HG03196 (cell line): ENCODE data around the gene SLC12A7.
A peak's percentile ranks its signal among the peaks of the same experiment; 100 is the strongest.
"Not testable (repeated sequence)": the region's sequence is repeated elsewhere in the genome, so short reads cannot be mapped to it uniquely, and the experiment has no call there.

Experiments
- ATAC-seq: cut with Tn5 transposase; IDR thresholded peaks from one replicate; pipeline ENCODE4 v1.9.1; 2021; ENCODE audit not compliant: unreplicated experiment

Gene SLC12A7

DNA sequence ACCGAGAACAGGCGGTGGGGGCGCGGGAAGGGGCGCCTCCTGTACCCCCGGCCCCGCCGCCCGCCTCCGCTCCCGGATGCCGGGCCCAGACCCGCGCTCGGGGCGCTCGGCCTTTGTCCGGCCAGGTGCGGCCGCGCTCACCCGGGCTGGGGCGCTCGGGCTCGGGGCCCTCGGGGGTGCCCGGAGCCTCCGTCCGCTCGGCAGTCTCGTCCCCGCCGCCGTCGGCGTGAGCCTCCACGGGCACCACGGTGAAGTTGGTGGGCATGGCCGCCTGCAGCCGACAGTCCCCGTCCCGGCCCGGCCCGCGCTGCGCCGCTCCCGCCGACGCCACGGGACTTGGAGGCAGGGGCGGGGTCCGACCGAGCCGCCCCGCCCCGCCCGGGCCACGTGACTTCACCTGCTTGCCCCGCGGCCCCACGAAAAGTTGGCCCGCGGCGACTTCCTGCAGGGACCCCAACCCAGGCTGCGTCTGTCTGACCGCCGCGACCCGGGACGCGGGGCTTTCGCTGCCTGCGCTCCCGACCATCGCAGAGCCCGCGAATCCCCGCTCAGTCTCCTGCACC, at the start of gene SLC12A7:
Gene SLC12A7 (minus strand): TSS at position 337 of the 563 bp plus-strand sequence. CDS start 72 bp downstream, at position 265.
- ATAC-seq = peak; percentile 47

DNA sequence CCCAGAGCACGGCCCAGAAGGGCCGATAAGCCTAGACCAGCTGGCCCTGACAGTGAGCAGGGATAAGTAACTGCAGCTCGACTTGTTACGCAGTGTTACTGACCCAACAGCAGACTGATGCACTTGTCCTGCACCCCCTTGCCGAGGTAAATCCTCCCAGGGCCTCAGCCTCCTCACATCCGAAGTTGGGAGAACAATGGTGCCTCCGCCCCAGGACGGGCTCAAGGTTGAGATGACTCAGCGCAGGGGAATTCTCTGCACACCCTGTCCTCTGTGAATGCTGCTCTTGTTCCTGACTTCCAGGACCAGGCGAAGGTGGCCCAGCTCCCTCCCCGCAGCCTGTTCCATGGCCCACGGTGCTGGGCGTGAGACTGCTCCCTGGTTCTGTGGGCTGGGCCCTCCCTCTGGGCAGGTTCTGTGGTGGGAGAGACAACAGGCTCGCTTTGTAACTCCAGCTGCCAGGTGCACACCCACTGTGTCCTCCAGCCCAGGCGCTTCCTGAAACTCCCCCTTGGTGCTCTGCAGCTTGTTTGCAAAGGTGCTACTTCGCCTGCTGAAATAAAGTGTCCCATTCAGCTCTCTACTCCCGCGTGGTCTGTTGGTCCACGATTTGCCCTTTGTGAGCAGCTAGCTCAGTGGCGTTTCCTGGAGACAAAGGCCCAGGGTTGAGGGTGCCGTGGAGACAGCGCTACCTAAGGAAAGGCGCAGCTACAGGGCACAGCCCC, 49.4 kb upstream of the SLC12A7 start:
- ATAC-seq = no peak

DNA sequence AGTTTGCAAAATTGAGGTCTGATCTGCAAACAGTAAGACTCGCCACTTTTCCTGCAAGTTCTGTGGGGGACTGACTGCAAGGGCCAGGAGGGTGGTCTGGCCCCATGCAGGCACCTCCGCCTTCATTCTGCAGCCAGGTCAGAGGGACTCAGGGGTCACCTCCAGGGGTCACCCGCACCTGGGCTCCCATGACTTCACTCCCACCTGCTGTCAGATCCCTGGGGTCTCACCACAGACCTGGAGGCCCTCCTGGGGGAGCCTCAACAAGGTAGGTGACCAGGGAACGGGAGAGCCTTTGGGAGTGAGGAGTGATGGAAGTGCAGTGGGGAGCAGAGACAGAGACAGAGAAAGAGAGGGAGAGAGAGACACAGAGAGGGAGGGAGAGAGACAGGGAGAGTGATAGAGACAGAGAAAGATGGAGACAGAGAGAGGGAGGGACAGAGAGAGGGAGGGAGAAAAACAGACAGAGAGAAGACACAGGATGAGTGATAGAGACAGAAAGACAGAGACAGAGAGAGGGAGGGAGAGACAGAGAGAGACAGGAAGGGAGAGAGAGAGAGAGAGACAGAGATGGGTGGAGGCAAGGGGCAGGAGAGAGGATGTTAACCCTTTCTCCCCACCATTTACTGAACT, 48.0 kb upstream of the SLC12A7 start:
- ATAC-seq = no peak

DNA sequence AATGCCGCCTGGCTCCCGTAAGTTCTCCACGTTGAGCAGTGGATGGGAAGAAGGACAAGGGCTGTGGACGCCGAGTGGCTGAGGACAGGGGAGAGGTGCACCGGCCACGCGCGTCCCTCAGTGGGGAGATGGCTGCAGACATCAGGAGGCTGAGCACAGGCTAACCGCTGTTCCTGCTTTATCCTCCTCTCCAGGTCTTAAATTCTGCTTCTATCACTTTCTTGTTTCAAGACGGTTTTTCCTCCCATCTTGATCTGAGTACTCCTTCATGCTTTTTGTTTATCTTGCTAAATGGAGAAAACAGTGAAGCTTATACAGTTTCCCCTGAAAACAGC, 47.4 kb upstream of the SLC12A7 start:
- ATAC-seq = no peak

DNA sequence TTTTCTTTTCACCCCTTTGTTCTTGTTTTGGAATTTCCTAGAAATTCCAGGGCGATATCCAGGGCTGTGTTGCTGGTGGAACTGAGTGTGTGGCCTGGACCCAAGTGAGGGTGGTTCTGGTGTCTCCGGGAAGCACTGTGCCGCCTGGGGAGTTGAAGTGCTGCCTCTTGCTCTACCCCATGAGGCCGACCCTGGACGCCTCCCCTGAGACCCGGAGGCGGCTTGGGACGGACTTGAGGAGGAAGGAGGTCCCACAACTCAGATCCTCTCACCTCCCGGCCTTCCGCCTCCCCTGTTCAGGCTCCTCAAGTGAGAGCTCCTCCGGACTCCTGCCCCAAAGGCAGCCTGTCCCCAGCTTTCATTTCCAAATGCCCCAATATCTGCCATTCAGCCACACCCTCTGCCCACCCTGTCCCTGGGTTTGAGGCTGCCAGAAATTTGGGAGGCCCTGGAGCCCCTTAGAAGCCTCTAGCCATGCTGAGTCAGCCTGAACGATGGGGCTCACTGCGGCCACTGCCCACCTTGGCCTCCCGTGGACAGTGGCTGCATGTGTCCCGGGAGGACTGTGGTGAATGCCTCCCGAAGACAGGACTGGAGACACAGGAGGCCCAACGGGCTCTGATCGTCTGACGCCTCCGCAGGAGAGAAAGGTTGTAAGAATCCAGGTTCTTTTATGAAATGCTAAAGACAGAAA, 46.9 kb upstream of the SLC12A7 start:
- no peak for ATAC-seq

DNA sequence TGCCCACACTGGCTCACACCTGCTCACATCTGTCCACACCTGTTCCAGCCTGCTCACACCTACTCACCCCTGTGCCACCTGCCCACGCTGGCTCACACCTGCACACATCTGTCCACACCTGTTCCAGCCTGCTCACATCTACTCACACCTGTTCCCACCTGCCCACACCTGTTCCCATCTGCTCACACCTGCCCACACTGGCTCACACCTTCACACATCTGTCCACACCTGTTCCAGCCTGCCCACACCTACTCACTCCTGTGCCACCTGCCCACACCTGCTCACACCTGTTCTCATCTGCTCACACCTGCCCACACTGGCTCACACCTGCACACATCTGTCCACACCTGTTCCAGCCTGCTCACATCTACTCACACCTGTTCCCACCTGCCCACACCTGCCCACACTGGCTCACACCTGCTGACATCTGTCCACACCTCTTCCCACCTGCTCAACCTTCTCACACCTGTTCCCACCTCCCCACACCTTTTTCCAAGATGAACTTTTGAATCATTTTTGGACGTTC, 45.7 kb upstream of the SLC12A7 start:
- not testable (repeated sequence) for ATAC-seq

DNA sequence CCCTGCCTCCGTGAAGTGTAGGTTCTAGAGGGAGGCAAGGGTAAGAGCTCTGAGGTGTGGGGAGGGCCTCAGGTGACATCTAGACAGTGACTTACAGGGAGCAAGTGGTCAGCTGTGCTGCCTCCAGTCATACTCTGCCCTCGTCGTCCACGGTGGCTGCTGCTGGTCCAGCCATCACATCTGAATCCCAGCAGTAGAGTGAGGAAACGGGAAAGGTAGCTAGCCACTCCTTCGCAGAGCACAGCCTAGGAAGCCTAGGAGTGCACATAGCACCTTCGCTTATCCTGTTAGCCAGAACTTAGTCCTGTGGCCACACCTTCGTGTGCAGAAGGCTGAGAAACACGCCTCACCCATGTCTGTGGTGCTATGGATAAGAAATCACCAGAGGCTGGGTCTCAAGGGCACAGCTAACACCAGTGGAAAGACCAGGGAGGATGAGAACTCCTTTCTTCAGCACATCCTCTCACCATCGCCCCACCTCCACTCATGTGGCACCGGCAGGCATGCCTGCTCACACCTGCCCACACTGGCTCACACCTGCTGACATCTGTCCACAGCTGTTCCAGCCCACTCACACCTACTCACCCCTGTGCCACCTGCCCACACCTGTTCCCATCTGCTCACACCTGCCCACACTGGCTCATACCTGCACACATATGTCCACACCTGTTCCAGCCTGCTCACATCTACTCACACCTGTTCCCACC, 45.0 kb upstream of the SLC12A7 start:
- no peak for ATAC-seq

DNA sequence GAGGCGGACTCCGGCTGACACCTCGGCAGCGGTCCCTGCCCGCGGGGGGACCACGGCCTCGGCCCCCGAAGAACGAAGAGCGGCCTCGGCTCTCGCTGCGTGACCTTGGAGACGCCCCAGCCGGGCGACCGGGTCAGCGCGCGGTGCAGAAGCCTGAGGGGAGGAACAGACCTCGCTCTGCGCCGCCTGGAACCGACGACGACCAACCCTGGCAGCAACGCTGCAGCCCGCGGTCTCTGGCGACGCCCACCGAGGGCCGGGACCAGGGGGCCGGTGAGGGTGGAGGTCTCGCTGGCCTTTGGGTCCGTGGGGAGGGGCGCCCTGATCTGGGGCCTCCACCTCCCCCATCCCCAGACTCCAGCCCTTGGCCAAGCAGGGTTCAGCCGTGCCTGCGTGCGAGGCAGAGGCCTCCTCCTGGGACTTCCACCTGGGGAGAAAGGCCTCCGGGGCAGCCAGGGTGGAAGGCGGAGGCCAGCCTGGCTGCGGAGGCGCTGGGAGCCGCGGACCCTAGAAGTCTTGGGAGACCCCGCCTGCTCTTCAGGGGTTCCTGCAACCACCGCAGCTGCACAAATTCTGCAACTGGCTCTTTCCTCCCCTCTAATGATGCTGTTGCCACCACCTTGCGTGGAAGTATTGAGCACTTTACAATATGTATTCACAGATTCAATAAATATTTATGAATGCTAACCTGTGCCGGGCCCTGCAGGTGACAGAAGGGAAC, 44.3 kb upstream of the SLC12A7 start:
- no peak for ATAC-seq

DNA sequence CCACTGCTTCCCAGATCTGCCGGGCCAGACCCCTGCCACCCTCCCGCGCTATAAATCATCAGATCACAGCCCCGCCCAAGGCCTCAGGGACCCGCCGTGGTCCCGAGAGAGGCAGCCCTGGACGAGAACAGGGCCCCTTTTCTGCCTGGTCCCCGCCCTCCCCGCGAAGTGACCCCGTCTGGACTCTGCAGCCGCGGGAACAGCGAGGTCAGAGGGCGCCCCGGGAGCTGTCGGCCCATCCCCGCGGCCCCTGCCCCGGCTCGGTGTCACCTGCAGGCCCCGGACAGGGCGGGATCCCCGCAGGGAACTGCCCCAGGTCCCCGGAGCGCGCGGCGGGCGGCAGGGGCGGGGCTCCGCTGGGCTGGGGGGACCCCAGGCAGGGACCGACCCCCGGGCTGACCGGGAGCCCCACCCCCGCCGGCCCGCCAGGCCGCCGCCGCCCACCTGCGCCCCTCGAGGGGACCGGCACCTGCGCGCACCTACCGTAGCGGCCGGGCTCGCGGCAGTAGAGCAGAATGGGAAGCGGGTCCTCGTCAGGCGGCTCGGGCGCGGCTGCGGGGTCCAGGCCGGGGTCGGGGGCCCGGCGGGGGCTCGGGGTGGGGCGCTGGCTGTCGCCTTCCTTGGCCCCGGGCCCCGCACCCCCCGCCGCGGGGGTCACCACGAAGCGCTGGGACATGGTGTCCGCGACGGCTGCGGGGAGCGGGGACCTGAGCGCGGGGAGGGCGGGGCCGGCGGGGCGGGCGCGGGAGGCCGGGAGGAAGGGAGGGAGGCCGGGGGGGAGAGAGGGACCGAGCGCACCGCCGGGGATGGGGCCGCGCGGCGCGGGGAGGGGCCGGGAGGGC, 43.5 kb upstream of the SLC12A7 start:
- no peak for ATAC-seq

DNA sequence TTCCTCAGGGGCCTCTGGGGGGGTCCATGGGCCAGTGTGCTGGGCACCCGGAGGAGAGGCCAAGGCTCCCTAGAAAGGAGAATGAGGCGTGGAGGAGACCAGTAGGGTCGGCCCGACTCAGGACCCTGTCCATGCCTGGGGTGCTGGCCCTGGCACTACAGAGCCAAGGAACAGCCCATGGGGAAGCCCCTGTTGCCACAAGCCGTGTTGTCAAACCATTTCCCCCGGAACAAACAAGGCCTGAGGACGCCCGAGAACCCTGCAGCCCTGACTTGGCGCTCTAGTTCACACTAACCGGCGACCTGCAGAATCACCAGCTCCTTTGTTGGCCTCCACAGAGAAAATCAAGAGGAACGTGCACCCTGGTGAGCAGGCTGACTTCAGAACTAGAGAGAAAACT, 41.6 kb upstream of the SLC12A7 start:
- no peak for ATAC-seq

DNA sequence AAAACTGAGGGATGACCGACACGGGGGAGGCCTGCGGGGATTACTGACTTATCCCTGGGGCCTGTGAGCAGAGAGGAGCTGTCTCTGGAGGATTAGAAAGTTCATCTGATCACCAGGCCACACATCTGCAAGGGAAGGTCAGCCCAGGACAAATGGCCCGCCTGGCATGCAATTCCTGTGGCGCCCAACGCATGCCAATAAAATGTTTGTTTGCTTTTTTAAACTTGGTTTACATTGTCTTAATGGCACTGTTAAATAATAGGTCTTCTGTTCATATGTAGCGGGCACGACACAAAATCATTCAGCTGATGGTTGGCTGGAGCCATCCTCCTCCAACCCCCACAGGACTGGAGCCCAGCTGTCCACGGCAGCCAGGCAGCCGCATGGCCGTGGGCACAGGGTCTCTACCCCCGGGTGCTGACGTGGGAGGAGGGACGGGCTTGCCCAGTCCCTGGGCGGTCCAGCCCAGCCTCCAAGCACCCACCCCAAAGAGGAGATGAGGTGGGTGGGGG, 41.0 kb upstream of the SLC12A7 start:
- no peak for ATAC-seq

DNA sequence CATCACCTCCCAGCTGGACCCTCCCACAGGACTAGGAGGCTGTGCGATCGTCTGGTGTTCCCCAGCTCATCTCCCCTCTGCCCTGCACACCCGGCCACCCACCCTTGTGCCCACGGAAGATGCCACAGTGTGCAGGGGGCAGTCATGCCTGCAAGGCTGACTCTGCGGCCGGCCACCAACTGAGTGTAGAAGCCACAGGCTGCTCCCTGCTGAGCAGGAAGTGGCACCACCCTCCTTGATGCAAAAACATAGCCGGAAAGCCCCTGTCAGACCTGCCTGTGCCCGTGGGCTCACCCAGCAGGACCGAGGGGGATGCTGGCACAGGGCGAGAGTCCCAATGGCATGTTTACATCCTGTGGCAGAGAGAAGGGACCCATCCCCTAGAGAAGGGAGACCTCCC, 40.3 kb upstream of the SLC12A7 start:
- ATAC-seq = no peak

DNA sequence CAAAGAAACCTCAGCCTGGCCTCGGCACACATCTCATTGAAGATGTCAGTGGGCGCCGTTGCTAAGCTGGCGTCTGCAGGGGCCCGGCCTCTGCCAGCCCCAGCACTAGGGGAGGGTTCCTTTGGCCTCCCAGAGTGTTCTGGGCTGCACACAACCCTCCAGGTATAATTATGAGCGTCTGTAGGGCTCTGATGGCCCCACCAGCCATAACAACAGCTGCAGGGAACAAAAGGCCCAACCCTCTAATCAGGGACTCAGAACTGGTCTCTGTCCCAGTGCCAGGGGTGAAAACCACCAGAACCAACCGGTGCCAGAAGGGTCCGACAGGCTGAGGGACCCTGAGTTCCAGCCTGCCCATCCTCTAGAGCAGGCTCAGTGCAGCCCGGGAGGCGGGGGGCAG, 39.5 kb upstream of the SLC12A7 start:
- no peak for ATAC-seq

DNA sequence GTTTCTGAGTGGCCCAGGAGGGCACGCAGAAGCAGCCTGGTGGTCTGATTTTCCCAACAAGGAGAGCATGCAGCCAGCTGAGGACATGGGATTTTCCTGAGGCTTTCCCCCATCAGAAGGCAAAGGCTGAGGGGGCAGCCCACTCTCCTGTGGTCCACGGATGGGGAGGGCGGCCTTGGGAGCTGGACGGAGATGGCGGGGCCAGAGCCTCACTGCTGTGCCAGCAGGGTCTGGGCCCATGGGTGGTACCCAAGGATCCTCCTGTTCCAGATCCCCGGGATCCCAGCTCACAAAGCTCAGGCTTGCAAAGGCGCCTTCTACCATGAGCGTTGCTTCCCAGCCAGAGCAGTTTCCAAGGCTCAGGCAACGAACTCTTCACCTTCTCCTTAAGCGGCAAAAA, 39.0 kb upstream of the SLC12A7 start:
- ATAC-seq = no peak

DNA sequence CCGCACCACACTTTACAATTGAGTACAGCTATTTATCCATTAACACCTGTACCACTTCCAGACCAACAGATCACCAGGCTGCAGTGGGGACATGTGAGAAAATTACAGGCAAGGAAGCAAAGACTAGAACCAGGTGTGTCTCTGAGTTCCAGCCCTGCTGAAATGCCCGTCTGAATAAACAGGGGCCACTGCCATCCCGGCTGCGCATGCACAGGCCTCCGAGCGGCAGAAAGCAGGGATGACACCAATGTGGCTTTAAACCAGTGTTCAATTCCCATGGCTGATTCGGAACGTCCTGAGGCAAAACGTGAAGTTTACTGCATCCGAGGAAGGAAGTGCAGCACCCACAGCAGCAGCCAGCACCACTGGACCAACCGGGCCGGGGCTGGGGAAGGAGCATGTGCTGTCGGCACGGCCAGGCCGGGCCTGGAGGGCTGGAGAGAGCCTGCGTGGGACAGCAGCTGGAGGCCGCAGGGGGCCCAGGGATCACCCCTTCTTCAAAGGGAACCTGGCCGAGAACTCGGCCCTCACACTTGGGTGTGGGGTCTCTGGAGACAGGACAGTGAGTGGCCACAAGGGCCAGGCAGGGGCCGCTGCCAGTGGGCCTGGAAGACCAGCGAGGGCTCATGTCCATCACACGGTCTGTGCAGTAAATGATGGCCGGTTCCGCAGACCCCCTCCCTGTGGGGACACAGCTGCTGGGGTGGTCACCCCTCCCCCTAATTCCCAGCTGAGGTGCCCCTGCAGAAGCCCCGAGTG, 33.0 kb upstream of the SLC12A7 start:
- no peak for ATAC-seq

DNA sequence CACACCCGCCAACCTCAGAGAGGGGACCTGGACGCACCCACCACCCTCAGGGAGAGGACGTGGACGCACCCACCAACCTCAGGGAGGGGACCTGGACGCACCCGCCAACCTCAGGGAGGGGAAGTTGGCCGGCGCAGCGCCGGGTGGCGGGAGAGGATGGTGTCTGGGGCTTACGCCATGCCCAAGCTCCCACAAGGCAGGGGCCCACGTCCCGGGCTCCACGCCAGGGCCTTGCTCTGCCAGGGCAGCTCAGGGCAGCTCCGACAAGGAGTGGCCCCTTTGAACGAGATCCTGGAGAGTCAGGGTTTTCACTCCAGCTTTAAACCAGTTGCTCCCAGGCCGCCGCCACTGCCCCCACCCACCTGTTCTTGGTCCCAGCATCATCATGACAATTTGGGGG, 32.2 kb upstream of the SLC12A7 start:
- ATAC-seq = no peak

DNA sequence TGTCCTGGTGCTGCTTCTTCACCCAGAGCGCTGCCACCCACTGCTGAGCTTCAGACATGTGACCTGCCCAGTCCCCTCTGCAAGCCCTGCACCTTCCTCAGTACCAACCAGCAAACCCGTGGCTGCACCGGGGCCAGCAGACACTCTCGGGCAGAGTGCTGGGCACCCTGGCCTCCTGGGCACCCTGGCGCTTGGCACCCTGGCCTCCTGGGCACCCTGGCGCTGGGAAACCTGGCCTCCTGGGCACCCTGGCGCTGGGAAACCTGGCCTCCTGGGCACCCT, 31.7 kb upstream of the SLC12A7 start:
- ATAC-seq = no peak

DNA sequence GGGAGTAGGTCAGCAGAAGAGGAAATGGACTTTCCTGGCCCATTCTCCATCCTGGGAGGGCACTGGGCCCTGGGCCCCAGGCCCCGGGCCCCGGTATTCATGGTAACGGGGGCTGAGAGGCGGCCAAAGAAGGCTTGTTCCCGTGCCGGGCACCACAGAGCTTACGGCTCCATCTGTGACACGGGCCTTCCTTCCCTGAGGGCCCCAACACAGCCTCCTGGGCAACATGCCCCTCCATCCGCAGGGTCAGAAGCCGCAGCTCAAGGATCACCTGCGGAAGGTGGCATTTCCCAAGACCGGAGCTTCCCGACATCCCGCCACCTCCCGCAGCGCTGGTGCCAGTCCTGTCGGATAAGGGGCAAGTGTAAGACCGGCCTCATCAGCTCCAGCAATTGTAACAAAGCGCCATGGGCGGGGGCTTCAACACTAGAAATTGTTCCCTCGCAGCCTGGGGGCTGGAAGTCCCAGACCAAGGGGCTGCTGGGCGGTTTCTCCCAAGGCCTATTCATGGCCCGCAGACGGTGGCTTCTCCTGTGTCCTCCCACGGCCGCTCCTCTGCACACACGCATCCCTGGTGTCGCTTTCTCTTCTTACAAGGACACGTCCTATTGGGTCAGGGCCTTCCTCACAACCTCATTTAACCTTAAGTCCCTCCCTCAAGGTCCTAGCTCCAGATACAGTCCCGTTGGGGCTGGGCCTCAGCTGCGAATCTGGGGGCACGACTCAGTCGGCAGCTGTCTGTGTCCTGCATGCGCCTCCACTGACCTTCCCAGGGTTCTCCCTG, 31.2 kb upstream of the SLC12A7 start:
- no peak for ATAC-seq
